GM12878 (cell line): ENCODE data around the gene CALM3.

Experiments used
- CTCF ChIP-seq, 3 experiments: IDR thresholded peaks in 2 of 3; conservative IDR thresholded peaks in 1 of 3; 2 replicates each; pipeline ENCODE4 v1.5.1; 2011; ENCODE audit warnings: low read depth in 3 of 3, low read length in 3 of 3, mild to moderate bottlenecking in 3 of 3, control low read depth in 2 of 3, moderate library complexity in 2 of 3, inconsistent platforms in 1 of 3, mixed read lengths in 1 of 3; ENCODE audit not compliant: control insufficient read depth in 2 of 3, insufficient read depth in 1 of 3; ENCODE audit errors: extremely low read depth in 1 of 3
- MYC ChIP-seq: IDR thresholded peaks from 2 replicates; pipeline ENCODE4 v1.6.1; 2011; ENCODE audit warnings: mild to moderate bottlenecking, low read length, moderate library complexity, inconsistent platforms; ENCODE audit not compliant: insufficient read depth, insufficient replicate concordance, insufficient read length, severe bottlenecking
- REST ChIP-seq: IDR thresholded peaks from 2 replicates; pipeline ENCODE4 v1.6.1; 2012; ENCODE audit warnings: mild to moderate bottlenecking, low read depth, low read length
- TAF1 ChIP-seq: IDR thresholded peaks from 2 replicates; pipeline ENCODE4 v1.6.1; 2011; ENCODE audit warnings: mild to moderate bottlenecking, low read depth, low read length, borderline replicate concordance
- ZNF217 ChIP-seq: fragments of 450-650 bp; IDR thresholded peaks from 2 replicates; pipeline ENCODE4 v1.6.1; 2017; ENCODE audit warnings: antibody characterized with exemption, mild to moderate bottlenecking

GRCh38 chr19:46574533-46574932, 26.6 kb upstream of the CALM3 start:
- TF ChIP-seq ZNF217: no peak
- TF ChIP-seq TAF1: no peak
- no peak for TF ChIP-seq MYC
- TF ChIP-seq CTCF (IDR thresholded peaks at IDR 0.05 in 2 of 3, conservative IDR thresholded peaks at IDR 0.05 in 1 of 3; ENCODE audit: control insufficient read depth in 2 of 3, extremely low read depth in 1 of 3, insufficient read depth in 1 of 3, low read depth in 3 of 3, low read length in 3 of 3): no peak
- no peak for TF ChIP-seq REST
